AG04450 (cell line): ENCODE results near the gene ENO1. TPM values are rescaled to one million over a fixed set of nuclear protein-coding genes. Genes with fewer than 3 reads are reported as not detected.

Experiments used
- CTCF ChIA-PET: fragments of 300-600, 350-600 bp; formaldehyde crosslinking; extraction: SDS; loops from one replicate; lab custom pipeline; 2022; ENCODE audit warnings: antibody characterized with exemption, inconsistent platforms; lab: Charles Lee
- POLR2A ChIA-PET: fragments of 350-600 bp; formaldehyde crosslinking; extraction: SDS; loops from one replicate; lab custom pipeline; 2021; ENCODE audit warnings: antibody characterized with exemption, inconsistent platforms; lab: Yijun Ruan, JAX
- DNase-seq: peaks from one replicate; pipeline ENCODE4 v3.0.0-alpha.2; 2011; ENCODE audit warnings: low read depth, low spot score
- H3K27ac ChIP-seq: one replicate; pipeline ENCODE4 v1.5.1; 2012; ENCODE audit warnings: low read depth, low read length, control low read depth
- H3K27me3 ChIP-seq: one replicate; pipeline ENCODE4 v1.6.0; 2012; ENCODE audit warnings: low read length; ENCODE audit not compliant: control insufficient read depth, insufficient read depth
- H3K4me3 ChIP-seq: 2 replicates; pipeline ENCODE4 v1.5.1; 2011; ENCODE audit warnings: mild to moderate bottlenecking, low read depth, low read length, control low read depth
- H3K9me3 ChIP-seq: 2 replicates; pipeline ENCODE4 v1.5.1; 2012; ENCODE audit warnings: low read length; ENCODE audit not compliant: control insufficient read depth, insufficient read depth
- CTCF ChIP-seq: IDR thresholded peaks from 2 replicates; pipeline ENCODE4 v1.5.1; 2011; ENCODE audit warnings: low read depth, low read length, control low read depth, inconsistent platforms
- polyA plus RNA-seq: library from polyadenylated mRNA; depleted of rRNA; stranded (reverse); fragments of >200 nt; gene quantifications from 2 replicates; pipeline ENCODE4 v1.2.3, GENCODE V29; 2011

Gene ENO1
- polyA plus RNA-seq, 1 experiment = 1,423 TPM

GRCh38 chr1:8817412-8818324, 60.8 kb downstream of the ENO1 start, which contains the start of gene RERE:
Gene RERE (minus strand): TSS chr1:8817640.
- CTCF ChIA-PET = interaction anchor here (0.8 kb wide), 1 partner anchor 87 kb away, joined by 3 read pairs; no protein-coding TSS in a partner anchor
- peak within 1 kb of the TSS; percentile 80 for H3K27ac ChIP-seq
- no peaks in the 10 kb centered on the region for H3K9me3 ChIP-seq
- H3K4me3 ChIP-seq = peak within 1 kb of the TSS; percentile 85
- POLR2A ChIA-PET = interaction anchor here (0.5 to 2.0 kb wide), 14 partner anchors 22 to 369 kb away, joined by 3 to 25 read pairs (median 6); no protein-coding TSS in a partner anchor
- peak; percentile 86 for DNase-seq
- no peak for TF ChIP-seq CTCF
- no peaks in the 10 kb centered on the region for H3K27me3 ChIP-seq

GRCh38 chr1:8816831-8817411, 61.6 kb downstream of the ENO1 start:
- H3K27me3 ChIP-seq = no peaks in the 10 kb centered on the region
- H3K9me3 ChIP-seq = no peaks in the 10 kb centered on the region
- no peak for TF ChIP-seq CTCF
- ChIA-PET CTCF (no interaction called here), POLR2A (interaction anchor here (0.6 to 2.0 kb wide), 12 partner anchors 23 to 369 kb away, joined by 3 to 25 read pairs (median 6); no protein-coding TSS in a partner anchor)
- peak overlapping the region; percentile 85 for H3K4me3 ChIP-seq
- DNase-seq = no peak
- H3K27ac ChIP-seq = peak overlapping the region; percentile 80

- POLR2A ChIA-PET = interaction anchor here (0.6 to 2.0 kb wide), 5 partner anchors 13 to 407 kb away, joined by 3 to 25 read pairs (median 3); no protein-coding TSS in a partner anchor
- DNase-seq = no peak
- Histone ChIP-seq H3K27me3 (no peaks in the 10 kb centered on the region), H3K9me3 (no peaks in the 10 kb centered on the region), H3K27ac (no peak overlapping the region), H3K4me3 (peak overlapping the region; percentile 85)
- no peak for TF ChIP-seq CTCF
- CTCF ChIA-PET = no interaction called here
Observed at GRCh38 chr1:8816264-8816663, 62.2 kb downstream of the ENO1 start.

GRCh38 chr1:8815582-8816151, 62.8 kb downstream of the ENO1 start:
- ChIA-PET CTCF (interaction anchor here (0.8 to 1.4 kb wide), 2 partner anchors 33 to 90 kb away, joined by 5 to 6 read pairs; no protein-coding TSS in a partner anchor), POLR2A (interaction anchor here (0.6 to 1.7 kb wide), 4 partner anchors 13 to 406 kb away, joined by 3 to 7 read pairs (median 4); no protein-coding TSS in a partner anchor)
- Histone ChIP-seq H3K9me3 (no peaks in the 10 kb centered on the region), H3K27ac (no peak overlapping the region), H3K4me3 (peak overlapping the region; percentile 85), H3K27me3 (no peaks in the 10 kb centered on the region)
- TF ChIP-seq CTCF = no peak
- no peak for DNase-seq
